Right atrium auricular region (tissue), 2 donors: ENCODE measurements around the gene WSB1. TPM values are rescaled to one million over a fixed set of nuclear protein-coding genes. Genes with fewer than 3 reads are reported as not detected.

Experiments used
- DNase-seq: peaks from one replicate; pipeline ENCODE4 v3.0.0-alpha.2; 2019; ENCODE audit warnings: low spot score
- H3K27ac ChIP-seq, 2 donors: fragments of 200-600 bp; sonication (generic); 1 replicate in 1 of 2; 2 replicates in 1 of 2; pipeline ENCODE4 v1.5.1; 2016 to 2019
- H3K27me3 ChIP-seq, 2 donors: fragments of 200-600 bp; sonication (generic); one replicate each; pipeline versions ENCODE4 v1.5.1 to v1.6.0; 2017 to 2019
- H3K36me3 ChIP-seq: fragments of 200-600 bp; sonication (generic); one replicate; pipeline ENCODE4 v1.5.1; 2016
- H3K4me1 ChIP-seq, 2 donors: fragments of 200-600 bp; sonication (generic); one replicate each; pipeline versions ENCODE4 v1.5.1 to v1.6.0; 2017 to 2019
- H3K4me3 ChIP-seq, 2 donors: fragments of 200-600 bp; sonication (generic); 1 replicate in 1 of 2; 2 replicates in 1 of 2; pipeline ENCODE4 v1.5.1; 2017 to 2019; ENCODE audit warnings: mild to moderate bottlenecking in 1 of 2, moderate library complexity in 1 of 2
- H3K9me3 ChIP-seq, 2 donors: fragments of 200-600 bp; sonication (generic); one replicate each; pipeline ENCODE4 v1.5.1; 2019
- CTCF ChIP-seq, 2 donors: fragments of 200-600 bp; sonication (generic); IDR thresholded peaks; one replicate each; pipeline ENCODE4 v1.5.1; 2019; ENCODE audit warnings: antibody characterized with exemption in 2 of 2
- total RNA-seq, 2 donors: library from RNA; depleted of rRNA; stranded (reverse); fragments of >200 nt; gene quantifications; one replicate each; pipeline ENCODE4 v1.1.0, GENCODE V29; 2016

WSB1 gene
- total RNA-seq, 2 donors from 2014 or later: 38.0 to 44.7 TPM

- Histone ChIP-seq H3K9me3 (no peaks in the 10 kb centered on the region), H3K36me3 (peaks cover 20% of the 10 kb centered on the region), H3K27ac (peak overlapping the region; percentile 55 to 63), H3K4me3 (no peak overlapping the region), H3K27me3 (no peaks in the 10 kb centered on the region), H3K4me1 (peaks cover 0 to 54% of the 10 kb centered on the region in 2 donors)
- DNase-seq: no peak
- no peak for TF ChIP-seq CTCF (IDR thresholded peaks at IDR 0.05)
Observed at GRCh38 chr17:27320222-27320560, 26.3 kb downstream of the WSB1 start.

- peaks cover 0 to 44% of the 10 kb centered on the region in 2 donors for H3K4me1 ChIP-seq
- no peak overlapping the region for H3K27ac ChIP-seq
Observed at GRCh38 chr17:27321372-27321771, 27.5 kb downstream of the WSB1 start.

GRCh38 chr17:27322026-27322425, 28.1 kb downstream of the WSB1 start:
- H3K4me1 ChIP-seq: peaks cover 0 to 44% of the 10 kb centered on the region in 2 donors

More at GRCh38 chr17:27321372-27321771, 27.5 kb downstream of the WSB1 start:
- H3K27me3 ChIP-seq: no peaks in the 10 kb centered on the region
- no peak for DNase-seq
- no peaks in the 10 kb centered on the region for H3K9me3 ChIP-seq
- no peak overlapping the region for H3K4me3 ChIP-seq
- no peak for TF ChIP-seq CTCF (IDR thresholded peaks at IDR 0.05)
- H3K36me3 ChIP-seq: peaks cover 10% of the 10 kb centered on the region

DNA sequence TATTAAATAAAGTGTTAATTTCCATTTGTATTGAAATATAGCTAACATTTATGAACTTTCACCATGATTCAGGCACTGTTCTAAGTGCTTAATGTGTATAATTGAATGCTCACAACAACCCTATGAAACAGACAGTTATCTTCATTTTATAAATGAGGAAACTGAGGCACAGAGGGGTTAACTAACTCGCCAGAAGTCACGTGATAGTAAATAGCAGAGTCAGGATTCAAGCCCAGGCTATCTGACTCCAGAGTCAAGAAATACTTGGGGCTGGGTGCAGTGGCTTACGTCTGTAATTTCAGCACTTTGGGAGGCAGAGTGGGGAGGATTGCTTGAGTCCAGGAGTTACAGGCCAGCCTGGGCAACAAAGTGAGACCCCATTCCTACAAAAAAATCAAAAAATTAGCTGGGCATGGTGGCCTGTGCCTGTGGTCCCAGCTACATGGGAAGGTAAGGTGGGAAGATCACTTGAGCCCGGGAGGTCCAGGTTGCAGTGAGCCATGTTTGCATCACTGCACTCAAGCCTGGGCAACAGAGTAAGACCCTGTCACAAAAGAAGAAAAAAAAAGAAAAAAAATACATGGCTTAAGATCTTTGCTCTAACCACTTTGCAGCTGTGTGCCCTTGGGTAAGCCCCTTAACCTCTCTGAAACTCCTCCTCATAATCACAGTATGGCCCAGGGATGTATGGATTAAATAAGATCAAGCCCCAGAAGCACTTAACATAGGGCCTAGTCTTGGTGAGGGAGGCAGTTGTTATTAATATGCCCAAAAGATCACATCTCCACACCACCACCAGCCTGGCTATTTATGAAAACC, 29.0 kb downstream of the WSB1 start:
- no peaks in the 10 kb centered on the region for H3K27me3 ChIP-seq
- H3K4me3 ChIP-seq: no peak overlapping the region
- H3K36me3 ChIP-seq: no peaks in the 10 kb centered on the region
- no peaks in the 10 kb centered on the region for H3K9me3 ChIP-seq
- H3K4me1 ChIP-seq: peaks cover 0 to 44% of the 10 kb centered on the region in 2 donors
- TF ChIP-seq CTCF (IDR thresholded peaks at IDR 0.05): no peak
- H3K27ac ChIP-seq: peak overlapping the region; percentile 28 to 49
- no peak for DNase-seq

More at GRCh38 chr17:27322026-27322425, 28.1 kb downstream of the WSB1 start:
- H3K36me3 ChIP-seq: peaks cover 3% of the 10 kb centered on the region
- H3K4me3 ChIP-seq: no peak overlapping the region
- H3K27ac ChIP-seq: no peak overlapping the region
- H3K9me3 ChIP-seq: no peaks in the 10 kb centered on the region
- no peak for DNase-seq
- no peaks in the 10 kb centered on the region for H3K27me3 ChIP-seq
- no peak for TF ChIP-seq CTCF (IDR thresholded peaks at IDR 0.05)

DNA sequence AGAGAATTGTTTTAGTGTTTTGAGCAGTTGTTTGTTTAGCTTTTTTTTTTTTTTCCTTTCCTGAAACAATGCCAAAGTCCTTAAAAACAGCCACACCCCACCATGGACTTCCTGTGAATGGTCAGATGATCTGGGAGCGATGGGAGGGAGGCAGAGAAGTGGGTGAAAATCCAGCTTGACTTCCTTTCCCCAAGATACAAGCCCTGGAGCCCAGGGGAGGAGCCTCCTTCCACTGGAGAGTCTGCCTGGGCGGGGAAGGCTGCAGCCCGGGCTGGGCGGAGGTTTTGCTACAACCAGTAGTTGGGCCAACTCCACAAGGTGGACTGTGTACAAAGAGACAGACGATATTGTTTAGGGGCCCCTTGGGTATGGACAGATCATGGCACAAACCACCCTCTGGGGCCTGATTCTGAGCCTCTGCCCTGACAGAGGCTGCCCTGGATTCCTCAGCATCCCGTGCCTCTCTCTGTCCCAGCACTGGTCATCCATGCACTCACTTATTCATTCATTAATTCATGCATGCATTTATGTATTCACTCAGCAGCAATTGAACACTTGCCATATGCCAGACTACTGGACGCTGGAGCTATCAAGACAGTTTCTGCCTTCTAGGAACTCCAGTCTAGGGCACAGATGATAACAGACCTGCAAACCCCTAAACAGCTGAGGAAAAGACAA, 29.8 kb downstream of the WSB1 start:
- H3K9me3 ChIP-seq: no peaks in the 10 kb centered on the region
- H3K27ac ChIP-seq: peak overlapping the region; percentile 28 to 49
- TF ChIP-seq CTCF (IDR thresholded peaks at IDR 0.05): no peak
- H3K36me3 ChIP-seq: no peaks in the 10 kb centered on the region
- peak; percentile 87 for DNase-seq
- H3K4me1 ChIP-seq: peaks cover 0 to 44% of the 10 kb centered on the region in 2 donors
- H3K27me3 ChIP-seq: no peaks in the 10 kb centered on the region
- no peak overlapping the region for H3K4me3 ChIP-seq
